GM12878 (cell line): ENCODE results near the gene MDFIC. TPM values are rescaled to one million over a fixed set of nuclear protein-coding genes. Genes with fewer than 3 reads are reported as not detected.

Source experiments
- ATAC-seq: fragments of 200-7000 bp; cut with Tn5 transposase; 3 replicates; pipeline ENCODE4 v1.9.1; 2020; ENCODE audit warnings: mild to moderate bottlenecking, moderate library complexity
- BruUV-seq: library from RNA; stranded (reverse); fragments of 400-500 nt; replicated peaks from 2 replicates; lab custom pipeline; 2021; lab: Mats Ljungman, UMichigan
- CTCF ChIA-PET: fragments of 300-600 bp; sonication (Branson Sonifier 250); formaldehyde crosslinking; extraction: SDS; loops from one replicate; lab custom pipeline; 2021; ENCODE audit warnings: inconsistent platforms; lab: Yijun Ruan, JAX
- POLR2A ChIA-PET: fragments of 350-600 bp; formaldehyde crosslinking; extraction: SDS; loops from one replicate; lab custom pipeline; 2021; ENCODE audit warnings: inconsistent platforms; lab: Charles Lee
- RAD21 ChIA-PET: fragments of 300-600 bp; sonication (Branson Sonifier 250); formaldehyde crosslinking; loops from one replicate; lab custom pipeline; 2023; ENCODE audit warnings: antibody characterized with exemption; ENCODE audit not compliant: unreplicated experiment; lab: Charles Lee
- SMC1A ChIA-PET: fragments of 300-600 bp; sonication (Branson Sonifier 250); formaldehyde crosslinking; loops from one replicate; lab custom pipeline; 2023; ENCODE audit not compliant: unreplicated experiment, uncharacterized antibody; lab: Charles Lee
- DNase-seq: peaks from one replicate; pipeline ENCODE4 v3.0.0-alpha.2; 2011; ENCODE audit warnings: low read depth, low spot score
- FAIRE-seq: peaks from 3 replicates; lab custom pipeline; 2011; peaks lifted over from hg19 to GRCh38; lab: Jason Lieb, UNC
- H2AFZ ChIP-seq: 2 replicates; pipeline ENCODE4 v1.6.0; 2011; ENCODE audit warnings: low read depth, low read length, control low read depth; ENCODE audit not compliant: control insufficient read depth
- H3K27ac ChIP-seq: 2 replicates; pipeline ENCODE4 v1.5.1; 2011; ENCODE audit warnings: control low read depth; ENCODE audit not compliant: control insufficient read depth, insufficient read depth
- H3K27me3 ChIP-seq, 2 experiments: replicated peaks in 1 of 2; 2 replicates each; pipeline versions ENCODE4 v1.6.0 to v1.6.1; 2011; ENCODE audit warnings: low read length in 1 of 2; ENCODE audit not compliant: control insufficient read depth in 2 of 2, insufficient read depth in 2 of 2
- H3K36me3 ChIP-seq, 2 experiments: 2 replicates each; pipeline ENCODE4 v1.5.1; 2011; ENCODE audit warnings: low read length in 1 of 2; ENCODE audit not compliant: control insufficient read depth in 2 of 2, insufficient read depth in 2 of 2
- H3K4me1 ChIP-seq: 2 replicates; pipeline ENCODE4 v1.6.1; 2011; ENCODE audit warnings: mild to moderate bottlenecking, low read length, moderate library complexity, mixed read lengths; ENCODE audit not compliant: control insufficient read depth, insufficient read depth
- H3K4me2 ChIP-seq: 2 replicates; pipeline ENCODE4 v1.6.0; 2011; ENCODE audit warnings: control low read depth; ENCODE audit not compliant: control insufficient read depth, insufficient read depth
- H3K4me3 ChIP-seq: fragments of 200-600 bp; sonication (generic); 2 replicates; pipeline ENCODE4 v1.5.1; 2016
- H3K79me2 ChIP-seq: 2 replicates; pipeline ENCODE4 v1.6.0; 2011; ENCODE audit warnings: low read length; ENCODE audit not compliant: control insufficient read depth, insufficient read depth
- H3K9ac ChIP-seq: 2 replicates; pipeline ENCODE4 v1.8.0; 2011; ENCODE audit warnings: low read length, control low read depth, mixed read lengths; ENCODE audit not compliant: control insufficient read depth, insufficient read depth
- H3K9me3 ChIP-seq: replicated peaks from 3 replicates; pipeline ENCODE4 v1.5.1; 2011; ENCODE audit warnings: mild to moderate bottlenecking, low read length; ENCODE audit not compliant: control insufficient read depth, insufficient read depth
- H4K20me1 ChIP-seq: 2 replicates; pipeline ENCODE4 v1.6.0; 2011; ENCODE audit not compliant: control insufficient read depth, insufficient read depth
- ATF7 ChIP-seq: fragments of 450-650 bp; IDR thresholded peaks from 2 replicates; pipeline ENCODE4 v1.6.1; 2016; ENCODE audit warnings: low read depth, mild to moderate bottlenecking
- BRCA1 ChIP-seq: IDR thresholded peaks from 2 replicates; pipeline ENCODE4 v1.6.1; 2011; ENCODE audit warnings: low read depth, low read length, improper control_type of control experiment
- EED ChIP-seq: sonication (generic); IDR thresholded peaks from 2 replicates; pipeline ENCODE4 v1.6.1; 2016; ENCODE audit warnings: antibody characterized with exemption, low read depth
- ESRRA ChIP-seq: IDR thresholded peaks from 2 replicates; pipeline ENCODE4 v1.6.1; 2012; ENCODE audit warnings: mild to moderate bottlenecking, low read length, improper control_type of control experiment
- ETV6 ChIP-seq, 2 experiments: fragments of 450-650 bp in 1 of 2; IDR thresholded peaks in 1 of 2; conservative IDR thresholded peaks in 1 of 2; 2 replicates each; pipeline ENCODE4 v1.6.1; 2014; ENCODE audit warnings: antibody characterized with exemption in 1 of 2, borderline replicate concordance in 1 of 2, low read depth in 1 of 2, mild to moderate bottlenecking in 1 of 2, moderate library complexity in 1 of 2
- LARP7 ChIP-seq: fragments of 450-650 bp; IDR thresholded peaks from 2 replicates; pipeline ENCODE4 v1.6.1; 2017; ENCODE audit warnings: mild to moderate bottlenecking
- MTA2 ChIP-seq: fragments of 450-650 bp; IDR thresholded peaks from 2 replicates; pipeline ENCODE4 v1.6.1; 2016; ENCODE audit warnings: low read depth, mild to moderate bottlenecking, moderate library complexity
- MTA3 ChIP-seq: IDR thresholded peaks from 2 replicates; pipeline ENCODE4 v1.6.1; 2012; ENCODE audit warnings: low read length, inconsistent platforms, borderline replicate concordance
- NFIC ChIP-seq: IDR thresholded peaks from 2 replicates; pipeline ENCODE4 v1.6.1; 2012; ENCODE audit warnings: low read depth, mild to moderate bottlenecking, inconsistent platforms, low read length, moderate library complexity
- PKNOX1 ChIP-seq: fragments of 450-650 bp; IDR thresholded peaks from 2 replicates; pipeline ENCODE4 v1.6.1; 2016; ENCODE audit warnings: mild to moderate bottlenecking
- RB1 ChIP-seq: fragments of 450-650 bp; formaldehyde crosslinking; IDR thresholded peaks from 2 replicates; pipeline ENCODE4 v1.6.1; 2017; ENCODE audit warnings: mild to moderate bottlenecking, borderline replicate concordance
- RCOR1 ChIP-seq: conservative IDR thresholded peaks from 2 replicates; pipeline ENCODE4 v1.6.1; 2012; ENCODE audit warnings: low read depth, low read length, improper control_type of control experiment
- STAT3 ChIP-seq: IDR thresholded peaks from 2 replicates; pipeline ENCODE4 v1.6.1; 2011; ENCODE audit warnings: low read depth, low read length, improper control_type of control experiment
- TCF7 ChIP-seq: IDR thresholded peaks from 2 replicates; pipeline ENCODE4 v1.6.1; 2014; ENCODE audit warnings: antibody characterized with exemption, borderline replicate concordance
- YBX1 ChIP-seq: fragments of 450-650 bp; IDR thresholded peaks from 2 replicates; pipeline ENCODE4 v1.6.1; 2016; ENCODE audit warnings: antibody characterized with exemption
- ZSCAN29 ChIP-seq: fragments of 450-650 bp; IDR thresholded peaks from 2 replicates; pipeline ENCODE4 v1.6.1; 2017; ENCODE audit warnings: mild to moderate bottlenecking, moderate library complexity
- WGBS: methylation state at CpG from one replicate; pipeline ENCODE4 v1.1.6; 2016; ENCODE audit warnings: low lambda C conversion rate; ENCODE audit not compliant: insufficient replicate concordance, insufficient coverage; ENCODE audit errors: missing lambda C conversion rate; 5-methylcytosine and 5-hydroxymethylcytosine counted together
- in situ Hi-C: fragments of 300-500 bp; cut with MboI; formaldehyde crosslinking; loops from 9 replicates; pipeline ENCODE4 v1.14.3; 2018; ENCODE audit warnings: mixed read lengths
- intact Hi-C: fragments of 100-400 bp; cut with micrococcal nuclease; formaldehyde crosslinking; loops from one replicate; pipeline ENCODE4 v1.14.2; 2022; ENCODE audit not compliant: unreplicated experiment
- polyA plus RNA-seq, 11 experiments: library from polyadenylated mRNA; depleted of rRNA in 4 of 11; unstranded in 6 of 11; stranded (reverse) in 5 of 11; fragments of >200 nt; fragmentation: Nextera tagmentation in 4 of 11; fragmentation: Illumina TruSeq in 1 of 11; extraction: Ambion mirVana in 4 of 11; extraction: Trizol in 1 of 11; gene quantifications; 1 replicate in 1 of 11; 2 replicates in 10 of 11; pipeline versions ENCODE4 v1.2.1 to v1.2.3, GENCODE V29; 2011 to 2016; ENCODE audit warnings: inconsistent platforms in 2 of 11, missing spikeins in 2 of 11, low read depth in 1 of 11
- total RNA-seq, 4 experiments: library from RNA; depleted of rRNA in 3 of 4; stranded (reverse); fragments of >200 nt in 3 of 4; fragmentation: Illumina TruSeq in 1 of 4; extraction: Trizol in 1 of 4; gene quantifications; 2 replicates each; pipeline versions ENCODE4 v1.2.1 to v1.2.3, GENCODE V29; 2013 to 2021

MDFIC gene
- total and polyA plus RNA-seq, 10 of the 15 experiments (the other 5 are each of a cell fraction or from before 2014, with no cell fraction given): 7.3 to 58.4 (median 40.0) TPM

- Histone ChIP-seq H2AFZ (no peak overlapping the region), H3K9me3 (no peaks in the 10 kb centered on the region), H4K20me1 (no peaks in the 10 kb centered on the region), H3K36me3 (peaks cover 4 to 6% of the 10 kb centered on the region in 2 experiments), H3K9ac (no peak overlapping the region), H3K4me2 (no peak overlapping the region), H3K79me2 (peaks cover 35% of the 10 kb centered on the region), H3K27me3 (no peaks in the 10 kb centered on the region), H3K4me3 (no peak overlapping the region), H3K27ac (no peak overlapping the region), H3K4me1 (peaks cover 10% of the 10 kb centered on the region; the same call in 1 of the 2 replicates)
- in situ Hi-C loops: no loop called here
- BruUV-seq: no TSS peak
- no peak for DNase-seq
- intact Hi-C loops: no loop called here
- no peak for FAIRE-seq
- POLR2A ChIA-PET: interaction anchor here (0.7 kb wide), 1 partner anchor 68 kb away, joined by 3 read pairs; no protein-coding TSS in a partner anchor
- SMC1A ChIA-PET: interaction anchor here (0.7 to 3.2 kb wide), 6 partner anchors 18 to 460 kb away, joined by 3 to 12 read pairs (median 6); no protein-coding TSS in a partner anchor
- no peak for ATAC-seq
- TF ChIP-seq PKNOX1 (no peak), BRCA1 (no peak), ETV6 (conservative IDR thresholded peaks at IDR 0.05 in 1 of 2, IDR thresholded peaks at IDR 0.05 in 1 of 2; ENCODE audit: borderline replicate concordance in 1 of 2, low read depth in 1 of 2) (no peak), ATF7 (no peak), ESRRA (no peak), ZSCAN29 (no peak), NFIC (no peak), STAT3 (no peak), MTA3 (no peak), TCF7 (no peak), LARP7 (no peak), MTA2 (no peak), YBX1 (no peak), EED (no peak), RB1 (no peak), RCOR1 (no peak)
- 97% methylated on average over 3 of the region's 3 CpGs for WGBS
- RAD21 ChIA-PET: interaction anchor here (1.0 to 1.2 kb wide), 2 partner anchors 10 to 12 kb away, joined by 3 read pairs; no protein-coding TSS in a partner anchor
- CTCF ChIA-PET: interaction anchor here (0.9 to 5.9 kb wide), 3 partner anchors 9 to 22 kb away, joined by 4 to 18 read pairs (median 9); no protein-coding TSS in a partner anchor
Observed at GRCh38 chr7:114952296-114952695, 30.4 kb downstream of the MDFIC start.
